Non-pigmented ciliary epithelial cell (primary cell): ENCODE results near the gene GPR68.
"Not testable (repeated sequence)": the region's sequence is repeated elsewhere in the genome, so short reads cannot be mapped to it uniquely, and the experiment has no call there.

Experiments
- DNase-seq: peaks from one replicate; pipeline ENCODE4 v3.0.0-alpha.2; 2010; ENCODE audit warnings: low read depth

Gene GPR68

GRCh38 chr14:91272341-91273272 lies 28.1 kb upstream of the GPR68 start:
- DNase-seq = no peak

GRCh38 chr14:91271639-91272038 lies 27.1 kb upstream of the GPR68 start:
- no peak for DNase-seq

- DNase-seq = no peak
These were observed 26.1 kb upstream of the GPR68 start for GRCh38 chr14:91270619-91271018.

GRCh38 chr14:91270188-91270587 lies 25.7 kb upstream of the GPR68 start:
- no peak for DNase-seq

GRCh38 chr14:91269076-91269991 lies 24.8 kb upstream of the GPR68 start:
- no peak for DNase-seq

- DNase-seq = no peak
These were observed 23.5 kb upstream of the GPR68 start for GRCh38 chr14:91267965-91268437.

GRCh38 chr14:91266276-91266675 lies 21.8 kb upstream of the GPR68 start:
- DNase-seq = not testable (repeated sequence)

- DNase-seq = no peak
These were observed 20.9 kb upstream of the GPR68 start for GRCh38 chr14:91265404-91265803.

- no peak for DNase-seq
These were observed 19.9 kb upstream of the GPR68 start for GRCh38 chr14:91264151-91265150.

GRCh38 chr14:91263329-91263728 lies 18.8 kb upstream of the GPR68 start:
- no peak for DNase-seq

GRCh38 chr14:91261986-91262549 lies 17.6 kb upstream of the GPR68 start:
- DNase-seq = no peak

GRCh38 chr14:91261115-91261514 lies 16.6 kb upstream of the GPR68 start:
- no peak for DNase-seq

- DNase-seq = no peak
These were observed 14.4 kb upstream of the GPR68 start for GRCh38 chr14:91258876-91259275.

GRCh38 chr14:91258011-91258618 lies 13.6 kb upstream of the GPR68 start:
- no peak for DNase-seq

- DNase-seq = no peak
These were observed 13.0 kb upstream of the GPR68 start for GRCh38 chr14:91257328-91258010.

GRCh38 chr14:91256661-91257060 lies 12.2 kb upstream of the GPR68 start:
- DNase-seq = no peak

GRCh38 chr14:91255026-91255695 lies 10.7 kb upstream of the GPR68 start:
- DNase-seq = no peak

- DNase-seq = no peak
These were observed 10.0 kb upstream of the GPR68 start for GRCh38 chr14:91254461-91254860.

- DNase-seq = no peak
These were observed 9.4 kb upstream of the GPR68 start for GRCh38 chr14:91253795-91254323.
